Measurements from ENCODE around the gene MYOZ2.

- TF ChIP-seq CTCF (IDR thresholded peaks at IDR 0.05): no peak
- TF ChIP-seq POLR2AphosphoS5 (IDR thresholded peaks at IDR 0.05): no peak
- TF ChIP-seq EP300 (IDR thresholded peaks at IDR 0.05): no peak
- no peak for TF ChIP-seq POLR2A (IDR thresholded peaks at IDR 0.05; ENCODE audit: low read depth)
These were observed 25.5 kb upstream of the MYOZ2 start for GRCh38 chr4:119110121-119110520.

Data from esophagus muscularis mucosa (tissue), 4 donors.